GM21576 (cell line): ENCODE results near the gene REEP2.

Source experiments
- ATAC-seq: cut with Tn5 transposase; IDR thresholded peaks from one replicate; pipeline ENCODE4 v1.9.1; 2021; ENCODE audit warnings: mild to moderate bottlenecking, moderate library complexity; ENCODE audit not compliant: unreplicated experiment

The REEP2 gene

DNA sequence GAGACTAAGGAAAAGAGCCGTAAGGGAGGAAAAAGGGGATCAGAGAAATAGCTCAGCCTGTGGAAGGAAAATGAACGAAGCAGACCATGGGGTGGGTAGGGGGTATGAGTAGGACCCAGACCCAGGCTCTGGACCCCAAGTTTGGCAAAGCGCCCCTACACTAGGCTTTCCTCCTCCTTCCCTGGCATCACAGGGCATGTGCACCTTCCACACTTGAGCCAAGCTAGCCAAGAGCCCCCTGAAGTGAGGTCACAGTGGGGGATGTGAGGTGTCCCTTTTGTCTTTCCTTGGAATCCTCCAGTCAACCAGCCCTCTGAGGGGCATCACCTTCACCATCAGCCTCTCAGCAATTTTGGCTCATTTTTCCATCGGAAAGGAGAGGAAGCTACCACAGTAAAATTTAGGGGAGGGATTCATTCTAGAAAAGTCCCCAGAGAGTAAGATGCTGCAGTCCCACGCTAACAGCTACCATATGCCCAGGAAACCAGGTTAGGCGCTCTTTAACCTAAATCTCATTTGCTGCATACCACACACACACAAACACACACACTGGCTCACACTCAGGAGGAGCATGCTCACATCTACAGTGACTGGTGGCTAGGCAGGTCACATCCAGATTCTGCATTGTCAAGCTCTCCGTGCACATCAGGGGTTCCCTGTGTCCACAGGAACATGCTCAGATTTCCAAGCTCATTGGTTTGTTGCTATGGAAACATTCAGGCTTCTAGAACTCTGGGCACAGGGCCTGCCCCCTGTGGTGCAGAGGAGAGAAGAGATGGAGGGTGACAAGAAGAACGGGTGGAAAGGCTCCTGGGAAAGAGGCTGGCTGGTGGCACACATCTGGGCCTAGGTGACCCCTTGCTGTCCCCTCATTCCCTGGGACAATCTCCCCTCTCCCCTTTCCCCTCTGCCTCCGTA is 9.9 kb downstream of the REEP2 start:
- no peak for ATAC-seq

DNA sequence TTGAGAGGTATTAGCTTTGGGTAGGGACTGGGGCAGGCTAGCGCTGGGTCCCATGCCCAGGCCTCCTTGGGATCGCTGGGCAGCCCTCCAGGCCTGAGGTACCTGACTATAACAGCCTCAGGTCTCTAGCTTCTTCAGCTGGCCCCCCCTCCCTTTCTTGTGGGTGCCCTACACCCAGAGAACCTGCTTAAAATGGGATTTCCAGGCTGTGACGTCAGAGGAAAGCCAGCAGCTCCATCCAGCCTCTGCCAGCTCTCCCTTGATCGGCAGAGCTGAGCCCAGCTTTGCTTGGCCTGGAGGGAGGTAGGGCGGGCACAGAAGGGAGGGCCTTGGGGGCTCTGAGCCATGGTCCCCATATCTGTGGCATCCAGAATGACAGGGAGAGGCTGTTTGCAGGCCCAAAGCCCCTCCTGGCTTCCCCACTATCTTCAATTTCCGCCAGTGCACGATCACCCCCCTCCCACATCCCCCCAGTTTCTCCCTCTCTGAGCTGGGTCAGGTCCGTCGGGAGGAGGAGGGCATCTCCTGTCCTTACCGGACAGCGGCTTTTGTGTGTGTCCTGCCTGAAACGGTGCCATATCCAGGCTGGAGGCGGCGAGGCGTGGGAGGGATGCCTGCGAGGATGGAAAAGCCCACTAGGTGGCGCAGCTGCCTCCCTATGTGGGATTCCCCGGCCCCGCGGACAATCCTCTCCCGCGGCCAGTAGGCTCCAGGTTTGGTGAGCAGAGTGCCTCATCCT is 10.8 kb downstream of the REEP2 start:
- peak; percentile 69 for ATAC-seq

DNA sequence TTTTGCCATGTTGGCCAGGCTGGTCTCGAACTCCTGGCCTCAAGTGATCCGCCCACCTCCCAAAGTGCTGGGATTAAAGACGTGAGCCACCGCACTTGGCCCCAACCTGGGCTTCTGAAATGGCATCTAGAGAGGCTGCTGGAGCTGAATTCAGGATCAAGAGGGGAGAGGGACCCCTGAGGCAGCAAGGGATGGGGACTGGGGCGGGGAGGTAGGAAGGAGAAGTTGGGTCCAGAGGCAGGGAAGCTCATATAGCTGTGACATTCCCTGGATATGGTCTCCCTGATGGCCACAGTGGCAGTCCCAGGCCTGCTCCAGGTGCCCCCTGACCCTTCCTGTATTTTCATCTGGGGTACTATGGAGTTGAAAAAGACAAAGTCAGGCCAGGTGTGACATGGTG is 12.1 kb downstream of the REEP2 start:
- no peak for ATAC-seq

DNA sequence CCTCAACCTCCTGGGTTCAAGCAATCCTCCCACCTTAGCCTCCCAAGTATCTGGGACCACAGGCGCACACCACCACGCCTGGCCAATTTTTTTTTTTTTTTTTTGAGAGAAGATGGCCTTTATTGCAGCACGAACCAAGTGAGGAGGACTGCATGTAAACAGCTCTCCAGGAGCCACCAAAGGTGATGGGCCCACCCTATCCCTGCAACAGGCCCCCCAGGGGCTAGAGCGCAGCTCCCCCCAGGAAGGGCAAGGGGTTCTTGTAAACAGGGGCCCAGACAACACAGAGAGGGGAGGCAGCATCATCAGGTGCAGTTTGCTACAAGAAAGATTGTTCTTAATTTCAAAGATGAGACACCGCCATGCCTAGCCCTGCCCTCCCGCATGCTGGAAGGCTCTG is 13.9 kb downstream of the REEP2 start:
- no peak for ATAC-seq

DNA sequence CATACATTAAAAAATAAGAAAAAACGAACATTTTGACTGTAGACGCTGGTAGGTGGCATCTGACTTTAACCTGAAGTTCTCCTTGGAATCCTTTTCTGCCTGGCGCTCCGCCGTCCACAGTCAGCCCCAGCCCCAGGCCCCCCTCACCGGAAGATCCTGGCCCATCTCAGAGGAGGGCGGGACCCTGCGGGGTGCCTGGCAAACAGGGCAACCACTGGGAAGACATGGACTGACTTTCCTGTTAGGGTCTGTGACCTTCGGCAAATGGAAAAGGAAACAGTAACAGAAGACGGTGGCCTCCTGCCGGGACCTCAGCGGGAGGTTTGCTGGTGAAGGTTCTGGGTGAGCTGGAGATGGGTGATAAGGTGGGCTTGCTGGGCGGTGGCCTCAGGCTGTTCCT is 14.7 kb downstream of the REEP2 start:
- no peak for ATAC-seq

DNA sequence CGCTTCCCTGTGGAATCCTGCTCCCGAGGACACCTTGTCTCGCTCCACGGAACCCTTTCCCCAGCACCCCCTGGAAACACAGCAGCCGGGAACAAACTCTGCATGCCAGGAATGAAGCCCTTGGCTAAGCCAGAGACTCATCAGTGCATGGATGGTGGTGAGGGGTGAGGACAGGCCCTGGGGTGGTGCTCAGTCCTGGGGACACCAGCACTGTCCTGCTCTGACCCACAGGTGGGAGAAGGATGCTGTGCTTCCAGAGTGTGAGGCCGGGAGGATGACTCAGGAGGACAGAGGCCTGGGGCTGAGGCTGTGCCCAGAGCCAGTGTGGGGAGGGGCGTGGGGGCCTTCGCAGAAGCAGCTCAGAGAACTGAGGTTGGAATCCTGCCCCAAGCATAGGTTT is 15.3 kb downstream of the REEP2 start:
- no peak for ATAC-seq

DNA sequence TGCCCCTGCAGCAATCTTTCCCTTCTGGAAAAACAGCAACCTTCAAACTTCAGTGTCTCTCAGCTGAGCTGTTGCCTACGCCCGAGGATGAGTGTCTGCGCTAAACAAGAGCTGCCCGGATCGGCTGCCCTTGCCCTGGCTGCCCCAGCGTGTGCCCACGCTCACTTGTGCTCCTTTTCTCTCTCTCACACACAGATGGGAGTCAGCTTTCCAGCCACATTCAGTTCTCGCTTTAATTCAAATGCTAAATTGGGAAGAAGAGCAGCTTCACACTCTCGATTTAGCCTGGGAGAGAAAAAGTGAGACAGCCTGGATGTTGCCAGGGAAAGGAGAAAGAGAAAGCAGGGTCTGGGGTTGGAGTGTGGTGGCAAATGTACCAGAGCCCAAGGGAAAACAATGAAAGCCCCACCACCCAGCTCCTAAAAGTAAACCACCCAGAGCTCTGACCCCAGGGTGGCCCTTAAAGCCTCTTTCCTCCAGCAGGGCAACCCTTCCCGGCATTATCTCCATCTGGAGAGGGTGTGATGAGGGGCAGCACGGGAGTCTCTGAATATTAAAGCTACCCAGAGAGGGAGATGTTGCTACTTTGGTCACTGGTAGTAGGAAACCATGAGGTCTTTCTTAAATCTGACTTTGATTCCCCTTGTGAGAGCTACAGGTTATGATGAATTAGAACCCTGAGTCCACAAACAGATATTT is 16.5 kb downstream of the REEP2 start:
- ATAC-seq = no peak

DNA sequence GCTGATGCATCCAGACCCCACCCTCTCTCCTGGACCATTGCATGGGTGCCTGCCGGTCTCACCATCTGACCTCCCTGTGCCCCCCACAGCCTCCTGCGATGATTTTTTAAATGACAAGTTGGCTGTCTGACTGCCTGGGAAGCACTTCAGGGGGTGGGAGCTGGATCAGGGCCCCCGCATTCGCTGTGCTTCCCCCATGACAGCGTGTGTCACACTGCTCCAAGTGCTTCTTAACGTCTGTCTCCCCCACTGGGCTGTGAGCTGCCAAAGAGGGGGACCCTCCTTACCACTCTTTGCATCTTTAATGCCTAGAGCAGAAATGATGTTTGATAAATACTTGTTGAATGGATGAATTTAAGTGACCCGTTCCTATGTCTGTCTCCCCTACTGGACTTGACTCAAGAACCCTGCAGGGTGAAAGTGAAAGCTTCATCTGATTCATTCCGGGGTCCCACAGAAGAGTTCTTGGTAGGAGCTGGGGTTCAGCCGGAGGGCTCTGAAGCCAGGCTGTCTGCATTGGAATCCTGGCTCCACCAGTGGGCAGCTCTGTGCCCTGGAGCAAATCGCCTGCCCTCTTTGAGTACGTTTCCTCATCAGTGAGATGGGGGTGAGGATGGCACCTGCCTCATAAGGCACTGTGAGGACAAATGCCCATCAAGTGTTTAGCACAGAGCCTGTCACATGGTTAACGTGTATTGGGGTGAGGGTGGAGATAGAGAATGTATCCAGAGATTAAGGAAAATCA is 18.8 kb downstream of the REEP2 start:
- no peak for ATAC-seq

DNA sequence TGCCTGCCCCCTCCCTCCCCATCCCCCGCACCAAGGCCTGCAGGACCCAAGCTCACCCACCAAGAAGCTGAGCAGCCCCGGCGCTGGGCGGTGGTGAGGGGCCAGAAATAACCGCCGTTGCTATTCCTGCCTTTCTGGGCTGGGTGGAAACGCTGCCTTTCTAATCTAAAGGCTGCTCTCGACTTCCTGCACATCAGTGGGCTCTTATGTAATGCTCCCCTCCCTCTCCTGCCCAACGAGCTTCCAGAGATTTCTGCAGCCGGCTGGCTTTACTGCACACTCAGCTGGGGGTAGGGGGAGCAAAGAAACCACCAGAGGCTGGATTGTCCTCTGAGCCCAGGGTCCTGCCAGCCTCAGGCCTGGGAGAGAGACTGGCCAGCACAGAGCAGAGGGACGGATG is 19.5 kb downstream of the REEP2 start:
- no peak for ATAC-seq

DNA sequence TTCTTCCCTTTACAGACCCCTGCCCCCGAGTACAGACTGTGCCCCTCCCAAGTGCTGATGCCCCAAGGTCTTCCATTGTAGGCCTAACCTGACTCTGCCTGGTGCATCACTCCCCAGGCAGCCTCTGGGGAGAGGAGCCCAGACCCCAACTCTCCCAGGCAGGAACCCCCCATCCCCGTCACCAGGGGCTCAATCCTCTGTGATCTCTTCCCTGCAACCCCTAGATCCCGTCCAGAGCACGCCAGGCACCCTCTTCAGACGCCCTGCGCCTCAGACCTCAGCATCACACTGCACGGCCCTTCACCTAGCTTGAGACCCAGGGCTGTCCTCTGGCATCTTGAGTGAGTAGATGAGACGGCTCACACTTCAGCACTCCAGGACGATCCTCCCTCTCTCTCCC is 20.0 kb downstream of the REEP2 start:
- ATAC-seq = no peak

DNA sequence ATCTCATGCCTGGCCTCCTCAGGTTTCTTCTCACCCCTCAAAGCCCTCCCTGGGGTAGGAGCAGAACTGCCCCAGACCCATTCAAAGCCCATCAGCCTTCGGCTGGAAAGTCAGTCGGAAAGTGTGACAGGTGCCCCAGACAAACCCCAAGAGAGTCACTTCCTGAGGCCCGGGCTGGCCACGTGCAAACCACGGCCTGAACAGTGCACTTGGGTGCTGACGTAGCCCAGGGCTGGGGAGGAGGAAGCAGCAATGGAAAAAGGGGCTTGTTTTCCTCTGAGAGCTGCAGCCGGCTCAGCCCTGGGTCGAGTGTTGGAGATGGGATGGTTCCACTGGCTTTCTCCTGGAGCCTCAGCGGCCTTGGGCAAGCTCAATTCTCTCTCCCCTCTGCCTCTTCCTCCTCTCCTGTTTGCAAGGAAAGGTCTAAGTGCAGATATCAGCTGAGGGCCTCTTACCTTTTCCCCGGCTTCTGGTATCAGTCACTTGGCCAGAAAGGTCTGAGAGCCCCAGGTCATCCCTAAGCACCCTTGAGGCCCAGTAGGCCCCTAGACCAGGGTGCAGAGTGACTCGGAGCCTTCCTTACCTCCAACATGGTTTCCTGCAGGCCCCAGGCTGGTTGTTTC is 20.6 kb downstream of the REEP2 start:
- ATAC-seq = no peak

DNA sequence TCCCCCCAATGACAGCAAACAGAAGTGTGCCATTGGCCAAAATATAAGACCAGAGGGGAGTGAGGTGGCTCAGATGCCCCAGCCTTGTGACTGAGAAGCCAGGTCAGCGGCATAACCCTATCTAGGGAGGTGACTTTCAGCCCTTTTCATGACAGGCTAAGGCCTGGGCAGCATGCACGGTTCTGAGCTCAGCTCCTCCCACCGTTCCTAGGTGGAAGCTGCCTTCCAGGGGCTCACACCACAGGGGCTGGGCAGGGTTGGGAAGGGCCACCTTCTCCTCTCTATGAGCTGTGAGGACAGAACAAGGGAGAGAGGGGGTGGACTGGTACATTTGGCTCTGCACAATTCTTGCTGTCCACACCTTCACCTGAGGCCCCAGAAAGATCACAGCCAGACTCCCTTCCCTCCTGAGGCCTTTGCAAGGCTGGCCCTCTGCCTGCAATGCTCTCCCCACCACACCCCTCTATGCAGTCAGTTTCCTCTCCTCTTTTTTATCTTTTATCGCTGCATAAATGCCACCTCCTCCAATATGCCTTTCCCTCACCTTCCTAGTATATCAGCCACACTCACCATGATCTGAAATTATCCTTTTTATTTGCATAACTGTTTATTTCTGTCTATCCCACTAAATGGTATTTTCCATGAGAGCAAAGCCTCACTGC is 21.3 kb downstream of the REEP2 start:
- ATAC-seq = no peak

DNA sequence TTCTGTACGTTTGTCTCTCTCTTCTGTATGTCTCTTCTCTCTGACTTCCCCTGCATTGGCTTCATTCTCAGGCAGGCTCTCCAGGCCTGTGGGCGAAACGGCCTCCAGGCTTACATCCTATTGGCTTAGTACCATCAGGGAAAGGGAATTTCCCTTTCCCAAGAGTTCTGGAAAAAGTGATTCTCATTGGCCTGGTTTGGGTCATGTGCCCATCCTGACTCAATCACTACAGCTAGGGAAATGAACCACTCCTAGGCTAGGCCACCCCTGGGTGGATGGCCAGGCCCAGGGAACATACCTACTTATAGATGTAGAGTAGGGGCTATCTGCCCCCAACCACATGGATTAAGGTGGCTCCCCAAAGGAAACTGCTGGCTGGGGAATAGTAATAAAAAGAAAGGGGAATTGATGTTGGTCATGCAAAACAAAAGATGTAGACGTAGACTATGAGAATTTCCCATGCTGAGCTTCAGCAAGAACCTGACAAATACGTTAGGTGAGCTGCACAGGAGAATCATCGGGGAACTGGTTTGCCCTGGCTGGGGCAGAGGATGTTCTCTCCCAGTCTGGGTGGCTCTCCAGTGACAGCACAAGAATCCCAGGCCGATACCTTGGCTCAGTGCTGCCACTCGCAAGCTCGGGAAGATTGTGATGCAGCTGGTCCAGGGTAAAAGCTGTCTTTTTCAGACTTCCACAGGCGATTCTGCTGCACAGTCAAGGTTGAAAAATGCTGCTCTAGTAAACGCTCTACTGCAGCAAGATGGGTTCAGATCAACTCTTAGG is 22.7 kb downstream of the REEP2 start:
- ATAC-seq = no peak

DNA sequence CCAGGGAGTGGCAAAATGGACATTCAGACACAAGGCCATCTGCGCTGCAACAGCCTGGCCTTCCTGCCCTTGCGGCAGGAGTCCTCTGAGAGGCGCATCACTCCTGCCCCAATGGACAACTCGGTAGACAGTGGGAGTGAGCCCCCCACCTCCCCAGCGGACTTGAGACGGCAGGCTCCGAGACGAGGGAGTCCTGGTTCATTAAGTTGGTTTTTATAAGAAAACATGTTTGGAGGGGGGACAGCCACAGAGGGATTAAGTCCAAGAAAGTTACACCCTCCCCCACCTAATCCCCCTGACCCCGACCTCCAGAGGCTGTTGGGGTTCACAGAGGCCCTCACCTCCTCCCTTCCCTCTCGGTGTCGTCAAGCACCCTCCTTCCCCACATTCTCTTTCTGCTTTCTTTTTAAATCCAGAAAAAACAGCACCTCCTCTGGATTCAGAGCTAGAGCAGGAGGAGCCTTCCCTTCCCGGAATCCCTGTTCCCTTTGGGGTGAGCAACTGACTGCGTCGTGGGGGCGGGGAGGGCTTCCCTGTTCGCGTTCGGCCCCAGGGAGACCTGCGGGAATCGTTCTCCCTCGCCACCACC is 24.7 kb downstream of the REEP2 start:
- ATAC-seq = no peak

DNA sequence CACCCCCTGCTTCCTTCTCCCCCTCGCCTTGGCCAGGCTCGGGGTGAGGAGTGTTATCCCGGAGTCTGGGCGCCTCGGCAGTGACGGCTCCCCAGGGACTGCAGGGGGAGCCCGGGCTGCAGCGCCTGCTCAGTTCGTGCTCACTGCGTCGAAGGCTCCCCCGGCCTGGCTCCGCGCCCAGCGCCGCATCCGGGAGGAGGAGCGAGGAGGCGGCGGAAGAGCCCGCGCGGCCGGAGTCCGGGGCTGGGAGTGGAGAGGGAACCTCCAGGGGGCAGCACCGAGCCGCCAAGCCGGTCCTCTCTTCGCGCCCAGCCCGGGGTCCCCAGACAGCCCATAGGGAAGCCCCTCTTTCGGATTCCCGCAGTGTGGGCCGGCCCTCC is 25.1 kb downstream of the REEP2 start:
- peak; percentile 51 for ATAC-seq

DNA sequence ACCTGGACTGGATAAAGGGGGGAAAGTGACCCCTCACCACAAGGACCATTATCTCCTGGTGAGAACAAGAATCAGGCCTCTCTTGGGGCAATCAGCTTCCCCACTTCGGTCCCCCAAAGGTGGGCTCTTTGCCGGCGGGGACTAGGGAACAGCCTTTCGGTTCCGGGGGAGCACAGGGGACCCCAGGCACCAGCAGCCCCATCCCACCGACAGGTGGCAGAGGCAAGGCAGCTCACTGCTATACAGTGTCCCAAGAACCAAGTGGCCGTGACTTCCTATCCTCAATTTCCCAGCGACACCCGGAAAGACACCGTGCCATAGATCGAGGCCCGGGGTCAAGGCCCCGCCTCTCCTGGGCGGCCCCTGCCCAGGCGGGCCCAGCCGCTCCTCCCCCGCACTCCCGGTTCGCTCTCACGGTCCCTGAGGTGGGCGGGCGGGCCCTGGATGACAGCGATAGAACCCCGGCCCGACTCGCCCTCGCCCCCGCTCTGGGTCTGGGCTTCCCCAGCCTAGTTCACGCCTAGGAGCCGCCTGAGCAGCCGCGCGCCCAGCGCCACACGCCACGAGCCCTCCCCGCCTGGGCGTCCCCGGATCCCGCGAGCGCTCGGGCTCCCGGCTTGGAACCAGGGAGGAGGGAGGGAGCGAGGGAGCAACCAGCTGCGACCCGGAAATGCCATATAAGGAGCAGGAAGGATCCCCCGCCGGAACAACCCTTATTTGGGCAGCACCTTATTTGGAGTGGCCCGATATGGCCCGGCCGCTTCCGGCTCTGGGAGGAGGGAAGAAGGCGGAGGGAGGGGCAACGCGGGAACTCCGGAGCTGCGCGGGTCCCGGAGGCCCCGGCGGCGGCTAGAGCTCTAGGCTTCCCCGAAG is 25.8 kb downstream of the REEP2 start:
- peak; percentile 65 for ATAC-seq

DNA sequence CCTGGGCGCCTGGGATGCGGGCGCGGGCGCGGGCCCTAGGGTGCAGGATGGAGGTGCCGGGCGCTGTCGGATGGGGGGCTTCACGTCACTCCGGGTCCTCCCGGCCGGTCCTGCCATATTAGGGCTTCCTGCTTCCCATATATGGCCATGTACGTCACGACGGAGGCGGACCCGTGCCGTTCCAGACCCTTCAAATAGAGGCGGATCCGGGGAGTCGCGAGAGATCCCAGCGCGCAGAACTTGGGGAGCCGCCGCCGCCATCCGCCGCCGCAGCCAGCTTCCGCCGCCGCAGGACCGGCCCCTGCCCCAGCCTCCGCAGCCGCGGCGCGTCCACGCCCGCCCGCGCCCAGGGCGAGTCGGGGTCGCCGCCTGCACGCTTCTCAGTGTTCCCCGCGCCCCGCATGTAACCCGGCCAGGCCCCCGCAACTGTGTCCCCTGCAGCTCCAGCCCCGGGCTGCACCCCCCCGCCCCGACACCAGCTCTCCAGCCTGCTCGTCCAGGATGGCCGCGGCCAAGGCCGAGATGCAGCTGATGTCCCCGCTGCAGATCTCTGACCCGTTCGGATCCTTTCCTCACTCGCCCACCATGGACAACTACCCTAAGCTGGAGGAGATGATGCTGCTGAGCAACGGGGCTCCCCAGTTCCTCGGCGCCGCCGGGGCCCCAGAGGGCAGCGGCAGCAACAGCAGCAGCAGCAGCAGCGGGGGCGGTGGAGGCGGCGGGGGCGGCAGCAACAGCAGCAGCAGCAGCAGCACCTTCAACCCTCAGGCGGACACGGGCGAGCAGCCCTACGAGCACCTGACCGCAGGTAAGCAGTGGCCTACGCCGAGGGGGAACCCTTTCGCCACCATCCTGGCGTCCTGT is 26.6 kb downstream of the REEP2 start, which contains the start of gene EGR1:
TSS of gene EGR1 (plus strand) at position 219 of the 864 bp plus-strand sequence. CDS start at position 502, 283 bp downstream.
- peak; percentile 57 for ATAC-seq
